ENCODE data around the gene ADCY10. TPM values are rescaled to one million over a fixed set of nuclear protein-coding genes. Genes with fewer than 3 reads are reported as not detected.

ADCY10 gene
- total and polyA plus RNA-seq, 9 of the 15 experiments (the other 6 are each of a cell fraction or from before 2014, with no cell fraction given): 0.08 to 0.86 (median 0.22) TPM

DNA sequence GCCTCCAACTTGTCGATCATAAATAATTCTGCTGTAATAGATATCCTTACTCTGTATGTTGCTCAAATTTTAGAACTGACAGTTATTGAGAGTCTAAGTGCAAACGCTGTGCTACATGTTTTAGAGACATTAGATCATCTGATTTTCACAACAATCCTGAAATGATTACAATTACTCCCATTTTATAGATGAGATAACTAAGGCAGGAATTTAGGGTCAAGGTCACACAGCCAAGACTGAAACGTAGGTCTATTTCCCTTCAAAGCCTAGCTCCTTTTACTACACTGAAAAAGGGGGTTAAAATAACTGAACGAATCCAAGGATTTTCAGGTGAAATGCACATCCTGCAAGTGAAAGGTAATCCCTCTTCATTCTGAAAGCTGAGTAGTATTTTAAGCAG, 19.9 kb upstream of the ADCY10 start (continued):
- TF ChIP-seq, protein P1, sequence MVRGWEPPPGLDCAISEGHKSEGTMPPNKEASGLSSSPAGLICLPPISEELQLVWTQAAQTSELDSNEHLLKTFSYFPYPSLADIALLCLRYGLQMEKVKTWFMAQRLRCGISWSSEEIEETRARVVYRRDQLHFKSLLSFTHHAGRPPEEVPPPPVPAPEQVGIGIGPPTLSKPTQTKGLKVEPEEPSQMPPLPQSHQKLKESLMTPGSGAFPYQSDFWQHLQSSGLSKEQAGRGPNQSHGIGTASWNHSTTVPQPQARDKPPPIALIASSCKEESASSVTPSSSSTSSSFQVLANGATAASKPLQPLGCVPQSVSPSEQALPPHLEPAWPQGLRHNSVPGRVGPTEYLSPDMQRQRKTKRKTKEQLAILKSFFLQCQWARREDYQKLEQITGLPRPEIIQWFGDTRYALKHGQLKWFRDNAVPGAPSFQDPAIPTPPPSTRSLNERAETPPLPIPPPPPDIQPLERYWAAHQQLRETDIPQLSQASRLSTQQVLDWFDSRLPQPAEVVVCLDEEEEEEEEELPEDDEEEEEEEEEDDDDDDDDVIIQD (CRISPR knock-in tag; IDR thresholded peaks at IDR 0.05): no peak

DNA sequence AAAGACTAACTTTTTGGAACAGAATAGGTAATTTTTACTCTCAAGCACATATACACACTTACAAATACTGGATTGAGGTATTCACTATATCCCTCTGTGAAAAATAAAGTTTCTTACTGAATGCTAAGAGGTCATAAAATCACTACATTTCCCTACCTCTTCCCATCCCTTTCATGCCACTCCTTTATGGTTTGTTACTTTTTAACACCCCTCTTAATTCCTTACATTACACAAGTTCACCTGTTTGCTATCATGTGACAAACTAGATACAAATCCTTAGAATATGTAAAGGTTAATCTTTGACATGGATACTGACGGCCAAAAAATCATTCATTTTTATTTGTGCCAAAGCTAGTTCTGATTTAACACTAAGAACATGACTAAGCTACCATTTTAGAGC, 15.8 kb upstream of the ADCY10 start:
- intact Hi-C loops (cut with micrococcal nuclease): loop anchor here (10.0 kb wide), 1 partner anchor 295 kb away; the partner anchor contains the start of gene RCSD1
- 0 out of 2 replicates have a peak, but pooled peaks cover 3% of the 10 kb centered on the region for H4K20me1 ChIP-seq (replicated peaks; ENCODE audit: control insufficient read depth, insufficient read depth, low read length)
- H3K27me3 ChIP-seq (ENCODE audit: control insufficient read depth in 2 of 2, insufficient read depth in 2 of 2, low read length in 2 of 2): no peaks in the 10 kb centered on the region
- H2AFZ ChIP-seq (ENCODE audit: low read depth, low read length): no peak overlapping the region
- DNase-seq (ENCODE audit: extremely low read depth in 1 of 4, low spot score in 3 of 4) (no peak), ATAC-seq (no peak), FAIRE-seq (no peak)
- POLR2A ChIA-PET: interaction anchor here (0.9 to 1.5 kb wide), 2 partner anchors 16 to 69 kb away, joined by 3 to 4 read pairs; partner anchors contain the start of gene ADCY10
- peaks cover 5% of the 10 kb centered on the region; the same call in 2 of the 3 replicates for H3K36me3 ChIP-seq (ENCODE audit: control insufficient read depth, insufficient read depth, low read length)
- no peaks in the 10 kb centered on the region for H3K9me1 ChIP-seq (ENCODE audit: control insufficient read depth, insufficient read depth, low read length)
- H3K4me1 ChIP-seq (replicated peaks in 1 of 2; ENCODE audit: control insufficient read depth in 2 of 2, insufficient read depth in 2 of 2, low read length in 2 of 2): peaks cover 24 to 34% of the 10 kb centered on the region in 2 experiments
- H3K4me2 ChIP-seq (ENCODE audit: insufficient read depth, low read length): no peak overlapping the region
- CTCF ChIA-PET (ENCODE audit: low intra/inter-chr PET ratio): no interaction called here
- H3K9ac ChIP-seq (ENCODE audit: insufficient read depth in 1 of 2, low read depth in 2 of 2, low read length in 2 of 2): no peak overlapping the region
- in situ Hi-C loops (cut with MboI): no loop called here
- BruUV-seq (replicated peaks): no TSS peak
- H3K9me3 ChIP-seq (replicated peaks; ENCODE audit: control insufficient read depth, insufficient read depth, low read depth, low read length): no peaks in the 10 kb centered on the region
- TF ChIP-seq RBM34 (IDR thresholded peaks at IDR 0.05; ENCODE audit: borderline replicate concordance, insufficient read depth, low read length): no peak
- TF ChIP-seq ZNF77 (CRISPR knock-in tag; IDR thresholded peaks at IDR 0.05): 0 out of 2 replicates have a peak, but pooled peaks have one; percentile 59
- TF ChIP-seq, protein P2, sequence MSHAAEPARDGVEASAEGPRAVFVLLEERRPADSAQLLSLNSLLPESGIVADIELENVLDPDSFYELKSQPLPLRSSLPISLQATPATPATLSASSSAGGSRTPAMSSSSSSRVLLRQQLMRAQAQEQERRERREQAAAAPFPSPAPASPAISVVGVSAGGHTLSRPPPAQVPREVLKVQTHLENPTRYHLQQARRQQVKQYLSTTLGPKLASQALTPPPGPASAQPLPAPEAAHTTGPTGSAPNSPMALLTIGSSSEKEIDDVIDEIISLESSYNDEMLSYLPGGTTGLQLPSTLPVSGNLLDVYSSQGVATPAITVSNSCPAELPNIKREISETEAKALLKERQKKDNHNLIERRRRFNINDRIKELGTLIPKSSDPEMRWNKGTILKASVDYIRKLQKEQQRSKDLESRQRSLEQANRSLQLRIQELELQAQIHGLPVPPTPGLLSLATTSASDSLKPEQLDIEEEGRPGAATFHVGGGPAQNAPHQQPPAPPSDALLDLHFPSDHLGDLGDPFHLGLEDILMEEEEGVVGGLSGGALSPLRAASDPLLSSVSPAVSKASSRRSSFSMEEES (CRISPR knock-in tag; IDR thresholded peaks at IDR 0.05): peak; percentile 11; the same call in 1 of the 2 replicates
- no peak overlapping the region for H3K4me3 ChIP-seq
- WGBS (ENCODE audit: insufficient coverage, low coverage, missing lambda C conversion rate): 36% methylated on average over 1 of the region's 1 CpG
- H3K27ac ChIP-seq (ENCODE audit: extremely low read depth, low read depth, low read length): peak overlapping the region; percentile 69; the same call in 1 of the 3 replicates
- peaks cover 95% of the 10 kb centered on the region for H3K79me2 ChIP-seq (ENCODE audit: control insufficient read depth, insufficient read depth, low read length)
